H1 (cell line): ENCODE measurements around the gene KLHL8. TPM values are rescaled to one million over a fixed set of nuclear protein-coding genes. Genes with fewer than 3 reads are reported as not detected.

ENCODE experiments used
- polyA plus RNA-seq, 7 experiments: library from polyadenylated mRNA; depleted of rRNA in 3 of 7; stranded (reverse) in 5 of 7; unstranded in 2 of 7; fragments of >200 nt in 5 of 7; fragments of 200-250 nt in 2 of 7; gene quantifications; 1 replicate in 5 of 7; 2 replicates in 1 of 7; 4 replicates in 1 of 7; pipeline versions ENCODE4 v1.2.1 to v1.2.3, GENCODE V29; 2011 to 2013; ENCODE audit warnings: missing spikeins in 2 of 7, mixed read lengths in 2 of 7
- total RNA-seq: library from RNA; stranded (reverse); fragmentation: NEBNext Ultra II Directional; extraction: Animal tissue kit (Norgen Biotek cat#: 25700); gene quantifications from 2 replicates; pipeline ENCODE4 v1.2.1, GENCODE V29; 2021

The KLHL8 gene
- total and polyA plus RNA-seq, 2 of the 8 experiments (the other 6 are each of a cell fraction or from before 2014, with no cell fraction given), result 0.94 to 8.1 TPM

Other genes with a start within 250 kb of the KLHL8 start
- 0.13 TPM in 1 of 2 replicates, not detected in the other for gene HSD17B13, start 102.3 kb upstream of the KLHL8 start, total RNA-seq
- gene HSD17B13, start 102.3 kb upstream of the KLHL8 start, polyA plus RNA-seq (2011; rRNA removed), result 0.05 and 0.09 TPM in 2 replicates
- 9.0 and 10.2 TPM in 2 replicates for gene HSD17B11, start 170.6 kb upstream of the KLHL8 start, total RNA-seq
- gene HSD17B11, start 170.6 kb upstream of the KLHL8 start, polyA plus RNA-seq (2011; rRNA removed), result 2.2 and 6.0 TPM in 2 replicates
- gene NUDT9, start 202.0 kb upstream of the KLHL8 start, total RNA-seq, result 27.6 and 29.3 TPM in 2 replicates
- gene NUDT9, start 202.0 kb upstream of the KLHL8 start, polyA plus RNA-seq (2011; rRNA removed), result 9.6 and 13.2 TPM in 2 replicates